Kidney epithelial cell (primary cell): ENCODE measurements around the gene COL4A1. TPM values are rescaled to one million over a fixed set of nuclear protein-coding genes. Genes with fewer than 3 reads are reported as not detected.

Experiments used
- DNase-seq: peaks from one replicate; pipeline ENCODE4 v3.0.0-alpha.2; 2010; ENCODE audit warnings: low read depth
- H3K27me3 ChIP-seq: 2 replicates; pipeline ENCODE4 v1.6.0; 2011; ENCODE audit warnings: low read length; ENCODE audit not compliant: control insufficient read depth, insufficient read depth
- H3K36me3 ChIP-seq: 2 replicates; pipeline ENCODE4 v1.5.1; 2011; ENCODE audit warnings: low read length; ENCODE audit not compliant: control insufficient read depth, insufficient read depth
- H3K4me3 ChIP-seq: 2 replicates; pipeline ENCODE4 v1.5.1; 2011; ENCODE audit warnings: low read depth, mild to moderate bottlenecking, control low read depth, low read length
- CTCF ChIP-seq: IDR thresholded peaks from 2 replicates; pipeline ENCODE4 v1.5.1; 2011; ENCODE audit warnings: mild to moderate bottlenecking, moderate library complexity, low read length, control low read depth, inconsistent platforms; ENCODE audit not compliant: insufficient read depth, poor library complexity, severe bottlenecking
- total RNA-seq: library from RNA; depleted of rRNA; stranded (reverse); fragments of >200 nt; gene quantifications from 2 replicates; pipeline ENCODE4 v1.2.3, GENCODE V29; 2015

Gene COL4A1
- total RNA-seq, 1 donor from 2014 or later, result 1,018 TPM

- no peak for TF ChIP-seq CTCF
- Histone ChIP-seq H3K27me3 (no peaks in the 10 kb centered on the region), H3K36me3 (peaks cover 1% of the 10 kb centered on the region), H3K4me3 (no peak overlapping the region)
- DNase-seq, result no peak
Observed at GRCh38 chr13:110266431-110266809, 40.5 kb downstream of the COL4A1 start.

GRCh38 chr13:110265682-110266430 is 41.1 kb downstream of the COL4A1 start:
- no peak for DNase-seq
- peaks cover 1% of the 10 kb centered on the region for H3K36me3 ChIP-seq
- TF ChIP-seq CTCF, result no peak
- no peak overlapping the region for H3K4me3 ChIP-seq
- no peaks in the 10 kb centered on the region for H3K27me3 ChIP-seq

GRCh38 chr13:110265341-110265681 is 41.6 kb downstream of the COL4A1 start:
- no peaks in the 10 kb centered on the region for H3K27me3 ChIP-seq
- H3K4me3 ChIP-seq, result no peak overlapping the region
- H3K36me3 ChIP-seq, result peaks cover 1% of the 10 kb centered on the region
- DNase-seq, result no peak
- no peak for TF ChIP-seq CTCF

- Histone ChIP-seq H3K36me3 (peaks cover under 1% of the 10 kb centered on the region), H3K27me3 (no peaks in the 10 kb centered on the region), H3K4me3 (no peak overlapping the region)
- no peak for TF ChIP-seq CTCF
- no peak for DNase-seq
Observed at GRCh38 chr13:110264685-110265275, 42.2 kb downstream of the COL4A1 start.

- Histone ChIP-seq H3K36me3 (no peaks in the 10 kb centered on the region), H3K4me3 (no peak overlapping the region), H3K27me3 (no peaks in the 10 kb centered on the region)
- no peak for DNase-seq
- TF ChIP-seq CTCF, result no peak
Observed at GRCh38 chr13:110263888-110264287, 43.1 kb downstream of the COL4A1 start.

- no peak for TF ChIP-seq CTCF
- Histone ChIP-seq H3K27me3 (no peaks in the 10 kb centered on the region), H3K36me3 (no peaks in the 10 kb centered on the region), H3K4me3 (no peak overlapping the region)
- no peak for DNase-seq
Observed at GRCh38 chr13:110263404-110263803, 43.6 kb downstream of the COL4A1 start.
